HG03460 (cell line): ENCODE data around the gene SPON1.
"Not testable (repeated sequence)": the region's sequence is repeated elsewhere in the genome, so short reads cannot be mapped to it uniquely, and the experiment has no call there.

ENCODE experiments used
- ATAC-seq: cut with Tn5 transposase; IDR thresholded peaks from one replicate; pipeline ENCODE4 v1.9.1; 2021; ENCODE audit not compliant: unreplicated experiment

The SPON1 gene

DNA sequence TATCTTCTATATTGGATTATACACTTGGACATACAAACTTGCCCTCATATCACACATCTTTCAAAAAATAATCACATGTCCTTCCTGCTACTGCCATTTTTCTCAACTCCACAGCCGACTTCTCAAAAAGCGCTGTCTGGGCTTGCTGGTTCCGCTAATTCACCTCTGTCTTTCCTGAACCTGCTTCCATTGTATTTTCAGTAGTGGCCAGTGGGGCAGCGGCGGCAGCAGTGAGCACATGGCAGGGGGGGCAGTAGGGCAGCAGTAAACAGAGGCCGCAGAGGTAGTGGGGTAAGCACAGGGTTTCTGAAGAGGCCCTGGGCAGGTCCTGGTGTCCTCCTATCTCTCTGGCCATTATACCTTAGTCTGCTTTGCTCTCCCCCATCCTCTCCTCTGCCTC, 270.1 kb downstream of the SPON1 start:
- no peak for ATAC-seq

DNA sequence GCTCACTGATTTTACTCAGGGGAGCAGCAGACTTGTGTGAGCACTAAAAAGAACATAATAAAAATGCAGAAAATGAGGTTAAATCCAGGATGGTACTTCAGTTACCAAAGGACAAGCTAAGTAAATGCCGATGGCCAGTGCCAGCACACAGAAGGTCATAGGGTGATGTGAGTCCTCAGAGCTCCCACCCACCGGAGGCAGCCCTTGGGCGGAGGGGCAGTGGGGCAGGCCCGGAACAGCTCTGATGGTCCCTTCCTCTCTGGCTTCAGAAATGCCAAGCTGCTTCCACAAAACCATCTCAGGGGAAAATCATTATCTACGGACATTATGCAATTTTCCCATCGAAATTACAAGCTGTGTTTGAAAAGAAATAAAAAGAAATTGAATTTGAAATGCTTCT, 271.9 kb downstream of the SPON1 start:
- ATAC-seq: no peak

DNA sequence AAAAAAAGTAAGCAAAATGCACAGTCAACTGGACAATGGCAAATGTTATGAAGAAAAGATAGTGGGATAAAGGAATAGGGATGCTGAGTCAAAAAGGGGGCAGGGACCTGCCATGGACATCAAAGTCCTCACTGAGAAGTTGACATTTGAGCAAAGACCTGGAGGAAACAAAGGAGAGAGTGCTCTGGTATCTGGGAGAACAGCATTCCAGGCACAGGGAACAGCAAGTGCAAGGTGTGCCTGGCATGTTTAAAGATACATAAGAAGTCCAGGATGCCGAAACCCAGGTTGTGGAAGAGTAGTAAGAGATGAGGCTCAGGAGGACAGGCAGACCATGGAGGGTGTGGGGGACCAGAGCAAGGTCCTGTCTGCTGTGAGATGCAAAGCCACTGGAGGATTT, 273.2 kb downstream of the SPON1 start:
- no peak for ATAC-seq

DNA sequence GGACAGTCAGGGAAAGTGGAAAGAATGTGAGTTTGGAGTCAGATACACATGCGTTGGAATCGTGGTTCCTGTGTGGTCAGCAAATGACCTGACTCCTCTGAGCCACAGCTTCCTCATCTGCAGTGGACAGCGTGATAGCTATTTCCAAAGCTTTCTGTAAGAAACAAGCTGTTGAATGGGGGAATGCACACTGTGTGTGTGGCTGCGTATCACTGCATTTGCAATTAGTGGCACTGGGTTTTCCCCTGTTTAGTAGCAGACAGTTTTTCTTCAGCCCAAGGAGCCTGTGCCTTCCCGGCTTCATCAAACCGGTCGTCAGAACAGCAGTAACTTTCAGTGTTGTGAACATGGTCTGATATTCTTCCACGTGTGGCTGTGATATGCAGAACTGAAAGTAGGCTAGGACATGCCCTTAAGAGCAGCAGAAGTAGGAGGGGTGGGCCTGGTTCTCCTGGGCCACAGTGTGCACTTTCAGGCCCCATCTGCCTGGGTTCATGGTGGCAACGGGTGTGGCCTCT, 275.0 kb downstream of the SPON1 start:
- peak; percentile 96 for ATAC-seq

DNA sequence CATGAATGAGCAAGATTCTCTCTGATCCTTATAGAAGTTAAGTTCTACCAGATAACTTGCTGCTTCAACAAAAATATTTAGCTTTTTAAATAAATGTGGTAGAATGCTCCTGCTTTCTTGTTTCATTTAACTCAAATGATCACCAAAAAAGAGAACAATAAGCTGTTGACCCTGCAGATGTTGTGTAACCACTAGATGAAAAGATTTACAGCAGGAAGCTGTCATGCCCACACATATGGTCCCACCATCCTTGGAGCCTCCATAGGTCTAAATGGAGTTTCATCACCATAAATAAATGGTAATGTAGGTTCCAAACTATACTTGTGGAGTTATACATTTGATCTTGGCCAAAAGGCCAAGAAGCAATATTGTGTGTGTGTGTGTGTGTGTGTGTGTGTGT, 277.7 kb downstream of the SPON1 start:
- no peak for ATAC-seq

DNA sequence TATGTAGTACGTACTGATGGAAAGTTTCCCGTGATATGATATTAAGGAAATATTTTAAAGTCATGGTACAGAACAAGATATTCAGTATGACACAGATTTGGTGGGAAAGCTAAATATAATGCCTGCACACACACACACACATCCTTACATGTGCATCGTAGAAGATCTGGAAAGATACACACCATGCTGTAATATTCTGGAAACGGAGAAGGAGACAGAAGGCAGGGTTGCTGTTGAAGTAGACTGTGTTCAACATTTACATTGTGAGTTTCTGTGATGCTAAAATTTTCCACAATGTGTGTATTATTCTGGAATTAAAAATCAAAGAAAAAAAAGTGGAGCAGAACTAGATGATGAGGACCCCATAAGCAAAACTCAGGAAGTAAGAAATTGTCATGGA, 278.4 kb downstream of the SPON1 start:
- ATAC-seq: no peak

DNA sequence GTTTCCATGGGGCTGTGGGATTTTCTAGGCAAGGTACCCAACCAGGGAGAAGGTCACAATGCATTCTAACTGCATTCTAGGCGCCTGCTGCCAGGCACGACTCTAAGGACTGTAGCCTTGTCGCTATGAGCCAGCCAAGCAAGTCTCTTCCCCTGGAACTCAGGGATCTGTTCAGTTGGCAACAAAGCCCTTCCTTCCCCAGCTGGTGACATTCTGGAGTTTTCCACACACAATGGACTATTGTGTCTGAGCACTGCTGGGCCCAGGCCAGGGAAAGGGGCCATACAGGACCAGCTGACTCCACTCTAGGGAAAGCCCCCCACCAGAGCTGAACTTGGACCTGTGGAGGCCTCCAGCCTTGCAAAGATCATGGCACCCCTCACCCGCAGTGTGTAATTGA, 279.7 kb downstream of the SPON1 start:
- ATAC-seq: no peak

DNA sequence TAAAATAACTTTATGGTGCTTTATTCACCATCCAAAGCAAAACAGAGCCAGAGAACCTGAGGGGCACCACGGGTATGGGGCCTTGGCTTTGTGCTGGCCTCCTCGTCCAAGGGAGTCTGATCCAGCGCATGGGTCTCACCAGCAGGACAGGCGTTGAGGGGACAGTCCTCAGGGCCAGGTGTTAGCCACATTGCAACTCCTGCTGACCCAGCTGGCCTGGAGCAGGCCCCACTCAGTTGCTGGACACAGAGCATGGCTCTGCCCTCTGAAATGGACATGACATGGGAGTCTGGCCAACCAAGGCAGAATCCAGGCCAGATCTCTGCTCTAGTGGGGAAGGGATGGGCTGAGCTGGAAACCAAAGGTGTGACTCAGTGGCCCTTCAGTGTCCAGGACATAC, 280.2 kb downstream of the SPON1 start:
- ATAC-seq: no peak

DNA sequence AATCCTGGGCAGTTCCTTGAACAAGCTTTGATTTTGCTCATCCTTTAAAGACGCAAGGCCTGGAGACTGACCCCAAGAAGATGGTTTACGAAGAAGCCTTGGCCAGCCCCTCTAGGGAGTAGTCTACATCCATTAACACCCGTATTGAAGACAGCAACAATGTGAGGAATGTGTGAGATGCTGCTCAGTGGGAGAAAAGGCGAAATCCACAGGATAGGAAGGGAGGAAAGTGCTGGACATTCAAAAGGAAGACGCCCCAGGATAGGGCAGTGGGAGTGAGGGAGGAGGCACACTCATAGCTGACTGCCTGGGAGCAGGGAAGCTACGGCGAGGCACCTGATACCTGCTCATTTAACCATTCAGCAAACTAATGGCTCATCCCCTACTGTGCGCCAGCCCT, 282.4 kb downstream of the SPON1 start:
- no peak for ATAC-seq

DNA sequence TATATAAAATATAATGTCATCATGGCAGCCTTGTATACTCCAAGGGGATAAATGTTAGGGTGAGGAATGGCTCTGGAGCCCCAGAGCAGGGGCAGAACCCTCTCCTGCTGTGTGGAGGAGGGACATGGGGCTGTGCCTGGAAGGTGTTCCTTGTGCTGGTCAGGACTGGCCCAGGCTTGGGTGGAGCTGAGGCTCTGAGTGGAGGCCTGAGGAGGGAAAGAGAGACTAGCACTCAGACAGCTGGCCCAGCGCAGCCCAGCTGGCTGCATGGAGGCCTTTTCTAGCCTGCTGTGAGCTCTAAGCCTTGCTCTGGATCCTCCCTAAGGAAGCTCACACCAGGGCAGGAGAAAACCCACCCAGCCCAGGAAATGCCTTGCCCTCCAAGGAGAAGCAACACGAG, 282.9 kb downstream of the SPON1 start:
- ATAC-seq: no peak

DNA sequence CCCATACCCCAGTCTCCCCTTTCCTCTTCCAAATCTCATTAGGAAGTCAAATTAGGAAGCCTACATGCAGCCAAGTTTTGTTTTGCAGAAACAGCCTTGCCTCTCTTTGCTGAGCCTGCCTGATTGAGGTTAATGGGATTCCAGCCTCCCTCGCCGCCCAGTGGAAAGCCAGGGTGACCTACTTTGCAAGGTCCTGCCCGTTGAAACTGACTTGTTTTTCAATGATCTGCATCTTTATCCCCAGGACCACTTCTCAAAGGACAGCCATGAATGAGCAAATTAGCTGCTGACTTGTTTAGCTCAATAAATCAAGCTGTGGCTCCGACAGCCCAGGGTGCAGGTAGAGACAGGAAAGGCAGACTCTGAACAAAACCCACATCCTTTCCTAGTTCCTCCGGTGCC, 286.1 kb downstream of the SPON1 start:
- no peak for ATAC-seq

DNA sequence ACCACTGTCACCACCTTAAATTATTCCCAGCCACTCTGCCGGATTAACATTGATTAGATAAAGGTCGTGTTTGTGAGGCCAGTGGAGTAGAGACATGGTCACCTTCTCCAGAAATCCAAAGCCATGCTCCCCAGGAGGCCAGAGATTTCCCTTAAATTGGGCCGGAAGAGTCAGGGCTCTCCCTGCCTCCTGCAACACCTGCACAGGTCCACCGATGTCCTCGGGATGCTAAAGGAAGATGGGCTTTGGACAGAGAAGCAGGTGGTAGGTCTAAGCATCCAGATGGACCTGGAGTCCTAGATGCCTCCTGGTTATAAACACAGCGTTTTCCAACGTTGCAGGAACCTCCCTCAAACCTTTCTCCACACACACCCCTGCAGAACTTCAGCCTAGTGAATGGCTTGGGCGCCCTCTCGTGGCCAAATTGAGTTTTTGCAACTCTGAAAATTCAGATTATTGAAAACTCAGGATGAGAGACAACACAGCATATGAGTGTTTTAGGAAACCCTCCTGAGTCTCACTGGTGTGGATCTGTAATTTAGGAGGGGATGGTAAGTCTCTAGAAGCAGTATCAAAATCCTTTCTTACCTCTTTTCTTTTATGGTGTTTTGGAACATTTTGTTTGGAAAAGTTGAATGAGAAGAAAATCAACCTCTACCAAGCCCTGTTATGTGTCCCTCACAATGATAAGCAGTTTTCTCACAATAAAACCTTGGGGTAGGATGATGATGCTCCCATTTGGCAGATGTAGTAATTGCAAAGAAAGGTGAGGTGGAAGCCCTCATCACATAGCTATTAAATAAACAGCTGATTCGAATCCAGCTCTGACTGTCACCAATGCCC, 286.8 kb downstream of the SPON1 start:
- no peak for ATAC-seq

DNA sequence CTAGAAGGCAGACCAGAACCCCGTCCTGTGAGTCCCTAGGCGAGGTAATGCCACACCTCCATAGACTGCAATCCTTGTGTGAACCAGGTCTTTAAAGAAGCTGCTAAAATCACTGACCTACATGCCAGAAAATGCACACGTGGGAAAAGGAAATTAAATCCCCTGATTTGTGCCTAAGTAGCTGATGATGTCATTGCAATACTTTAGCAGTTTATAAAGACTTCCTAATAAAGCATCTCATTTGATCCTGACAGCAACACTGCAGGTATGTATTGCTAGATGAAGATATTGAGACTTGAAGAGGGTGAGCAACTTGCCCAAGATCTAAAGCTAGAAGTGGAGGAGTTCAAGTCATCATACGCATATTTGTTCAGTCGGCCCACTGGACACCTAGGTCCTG, 289.2 kb downstream of the SPON1 start:
- no peak for ATAC-seq

DNA sequence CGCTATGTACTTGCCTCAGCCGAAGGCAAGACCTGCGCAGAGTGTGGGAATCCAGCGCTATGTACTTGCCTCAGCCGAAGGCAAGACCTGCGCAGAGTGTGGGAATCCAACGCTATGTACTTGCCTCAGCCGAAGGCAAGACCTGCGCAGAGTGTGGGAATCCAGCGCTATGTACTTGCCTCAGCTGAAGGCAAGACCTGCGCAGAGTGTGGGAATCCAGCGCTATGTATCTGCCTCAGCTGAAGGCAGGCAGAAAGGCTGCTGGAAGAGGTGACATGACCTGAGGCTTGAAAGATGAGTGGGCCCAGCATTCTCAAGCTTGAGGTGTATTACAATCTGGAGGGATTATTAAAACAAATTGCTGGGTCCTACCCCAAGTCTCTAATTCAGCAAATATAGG, 290.0 kb downstream of the SPON1 start:
- ATAC-seq: not testable (repeated sequence)

DNA sequence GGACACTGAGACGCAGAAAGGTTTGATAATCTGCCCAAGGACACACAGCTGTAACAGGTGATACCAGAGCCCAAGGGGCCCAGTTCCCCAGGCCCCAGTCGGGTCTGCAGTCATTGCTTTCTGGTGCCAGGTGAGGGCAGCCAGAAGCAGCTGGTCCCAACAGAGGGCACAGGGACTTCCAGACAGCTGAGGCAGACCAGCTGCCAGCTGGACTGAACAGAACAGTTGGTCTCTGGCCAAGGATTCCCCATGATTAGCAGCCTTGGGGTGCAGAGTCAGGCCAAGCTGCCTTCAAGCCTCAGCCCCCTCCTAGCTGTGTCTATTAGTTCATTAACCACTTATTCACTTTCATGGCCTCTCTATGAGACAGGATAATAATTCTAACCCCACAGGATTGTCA, 290.9 kb downstream of the SPON1 start:
- ATAC-seq: no peak

DNA sequence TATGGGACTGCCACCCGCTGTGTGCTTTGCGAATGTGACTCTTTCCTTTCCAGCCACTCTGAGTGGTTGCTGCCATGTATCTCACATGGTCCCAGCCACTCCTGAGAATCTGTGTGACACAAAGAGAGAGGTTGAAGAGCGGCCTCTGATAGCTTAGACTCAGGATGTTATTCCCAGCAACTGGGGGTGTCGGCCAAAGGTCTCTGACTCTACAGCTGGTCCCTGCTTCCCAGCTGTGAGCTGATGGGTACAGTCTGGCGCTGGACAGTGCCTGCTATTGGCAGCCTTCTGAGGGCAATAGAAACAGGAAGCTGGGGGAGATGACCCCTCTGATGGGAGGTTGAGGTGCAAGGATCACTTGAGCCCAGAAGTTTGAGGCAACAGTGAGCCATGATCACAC, 291.3 kb downstream of the SPON1 start:
- ATAC-seq: no peak

DNA sequence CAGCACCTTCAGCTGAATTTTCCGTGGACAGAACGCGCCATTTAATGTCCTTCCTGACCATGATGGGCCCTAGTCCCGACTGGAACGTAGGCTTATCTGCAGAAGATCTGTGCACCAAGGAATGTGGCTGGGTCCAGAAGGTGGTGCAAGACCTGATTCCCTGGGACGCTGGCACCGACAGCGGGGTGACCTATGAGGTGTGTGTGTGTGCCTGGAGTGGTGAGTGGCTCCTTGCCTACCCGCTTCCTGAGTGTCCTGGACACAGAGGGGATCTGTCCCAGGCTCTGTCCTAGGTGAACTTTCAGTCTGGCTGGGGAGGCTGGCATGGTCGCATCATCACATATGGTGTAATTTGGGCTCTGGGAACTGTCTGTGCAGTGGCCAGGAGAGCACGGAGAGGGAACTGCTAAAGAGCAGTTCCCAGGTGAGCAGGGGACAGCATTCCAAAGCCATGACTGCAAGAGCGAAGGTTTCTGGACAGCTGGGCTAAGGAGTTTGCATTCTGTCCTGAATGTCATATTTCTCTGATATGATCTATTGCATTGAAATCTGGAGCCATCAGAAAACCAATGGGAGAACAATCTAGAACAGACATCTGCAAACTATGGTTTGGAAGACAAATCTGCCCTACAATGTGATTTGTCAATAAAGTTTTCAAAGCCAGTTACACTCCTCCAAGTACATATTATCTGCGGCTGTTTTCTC, 292.2 kb downstream of the SPON1 start:
- ATAC-seq: no peak

DNA sequence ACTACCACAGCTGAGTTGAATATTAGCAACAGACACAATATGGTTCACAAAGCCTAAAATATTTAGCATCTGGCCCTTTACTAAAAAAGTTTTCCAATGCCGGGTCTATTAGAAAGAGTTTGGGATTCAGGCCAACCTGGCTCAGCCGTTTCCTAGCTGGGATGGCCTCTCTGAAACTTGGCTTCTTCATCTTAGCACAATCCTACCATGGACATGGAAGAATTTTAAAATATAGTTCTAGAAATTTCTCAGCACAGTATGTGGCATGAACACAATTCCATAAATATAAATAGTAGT, 292.7 kb downstream of the SPON1 start:
- no peak for ATAC-seq

DNA sequence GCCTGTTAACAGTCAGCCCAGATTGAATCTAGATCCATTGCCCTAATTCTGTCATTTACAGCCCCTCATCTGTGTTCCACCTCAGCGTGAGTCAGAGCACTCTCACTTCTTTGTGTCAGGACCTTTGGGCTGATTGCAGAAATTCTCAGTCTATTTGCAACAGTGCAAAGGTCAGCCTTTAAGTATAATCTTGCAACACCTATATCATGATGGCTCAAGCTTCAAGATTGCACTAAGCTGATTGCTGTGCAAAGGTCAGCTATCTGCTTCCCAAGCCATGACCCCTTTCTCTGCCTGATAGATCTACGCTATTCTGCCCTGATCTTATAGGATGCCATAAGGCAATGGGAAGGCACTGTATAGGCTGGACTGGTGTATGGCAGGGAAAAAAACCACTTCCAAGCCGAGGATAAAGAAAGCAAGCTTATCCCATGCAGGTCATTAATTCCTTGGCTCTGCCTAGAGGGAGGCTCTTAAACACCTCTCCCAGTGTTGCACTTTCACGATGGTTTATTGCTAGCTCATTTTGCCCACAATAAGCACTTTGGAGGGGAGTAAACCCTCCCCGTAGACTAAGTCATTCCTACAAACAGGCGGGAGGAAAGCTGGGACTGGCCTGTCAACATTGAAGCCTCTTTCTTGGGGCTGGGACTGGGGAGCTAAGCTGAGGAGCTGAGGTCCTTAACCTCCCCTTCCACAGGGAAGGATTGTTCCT, 295.9 kb downstream of the SPON1 start:
- ATAC-seq: no peak

DNA sequence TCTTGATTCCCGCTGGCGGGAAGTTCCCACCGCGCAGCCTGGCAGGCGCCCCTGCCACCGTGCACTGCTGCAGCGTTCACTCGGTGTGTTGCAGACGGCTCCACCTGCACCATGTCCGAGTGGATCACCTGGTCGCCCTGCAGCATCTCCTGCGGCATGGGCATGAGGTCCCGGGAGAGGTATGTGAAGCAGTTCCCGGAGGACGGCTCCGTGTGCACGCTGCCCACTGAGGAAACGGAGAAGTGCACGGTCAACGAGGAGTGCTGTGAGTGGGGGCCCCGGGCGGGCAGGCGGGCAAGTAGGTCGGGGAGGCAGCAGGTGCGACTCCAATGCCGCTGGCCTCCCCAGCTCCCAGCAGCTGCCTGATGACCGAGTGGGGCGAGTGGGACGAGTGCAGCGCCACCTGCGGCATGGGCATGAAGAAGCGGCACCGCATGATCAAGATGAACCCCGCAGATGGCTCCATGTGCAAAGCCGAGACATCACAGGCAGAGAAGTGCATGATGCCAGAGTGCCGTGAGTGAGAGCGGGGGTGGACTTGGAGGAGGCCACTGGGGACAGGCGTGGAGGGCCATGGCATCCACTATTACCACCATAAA, 296.8 kb downstream of the SPON1 start:
- no peak for ATAC-seq

DNA sequence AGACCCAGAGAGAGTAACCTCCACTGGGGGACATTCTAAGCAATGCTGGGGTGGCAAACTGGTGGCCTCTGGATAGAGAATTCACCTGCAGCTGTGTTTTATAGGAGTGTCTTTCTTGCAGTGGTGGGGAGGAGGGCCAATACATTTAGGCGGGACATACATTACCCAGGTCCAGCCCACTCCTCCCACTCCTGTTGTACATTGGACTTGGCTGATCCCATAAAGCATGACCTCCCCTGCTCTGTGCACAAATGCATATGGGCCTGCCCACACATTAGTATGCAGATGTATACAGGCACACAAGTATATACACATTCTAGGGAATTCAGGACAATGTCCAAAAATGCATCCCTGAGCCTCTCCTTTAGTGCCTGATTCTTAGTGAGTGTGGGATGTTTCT, 297.4 kb downstream of the SPON1 start:
- no peak for ATAC-seq

DNA sequence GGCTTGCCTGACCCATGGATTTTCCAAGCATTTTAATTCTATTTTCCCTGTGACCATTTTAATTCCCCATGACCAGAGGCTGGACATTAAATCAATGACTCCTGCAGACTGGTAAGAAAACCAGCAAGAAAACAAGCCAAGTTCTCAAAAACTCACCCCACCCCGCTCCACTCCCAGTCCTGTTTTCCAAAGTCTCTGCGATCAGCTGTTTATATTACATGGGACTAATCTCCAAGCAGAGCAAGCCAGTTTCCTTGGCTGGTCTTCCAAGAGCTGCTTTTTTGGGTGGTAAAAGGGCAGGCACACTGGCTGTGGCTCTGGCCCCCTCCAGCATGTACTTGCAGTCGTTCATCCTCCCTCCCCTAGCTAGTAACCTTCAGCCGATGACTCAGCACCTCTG, 298.5 kb downstream of the SPON1 start:
- no peak for ATAC-seq
